GM12878 (cell line): ENCODE data around the gene ANK2. TPM values are rescaled to one million over a fixed set of nuclear protein-coding genes. Genes with fewer than 3 reads are reported as not detected.

Source experiments
- ATAC-seq: fragments of 200-7000 bp; cut with Tn5 transposase; 3 replicates; pipeline ENCODE4 v1.9.1; 2020; ENCODE audit warnings: mild to moderate bottlenecking, moderate library complexity
- BruUV-seq: library from RNA; stranded (reverse); fragments of 400-500 nt; replicated peaks from 2 replicates; lab custom pipeline; 2021; lab: Mats Ljungman, UMichigan
- CTCF ChIA-PET: fragments of 300-600 bp; sonication (Branson Sonifier 250); formaldehyde crosslinking; extraction: SDS; loops from one replicate; lab custom pipeline; 2021; ENCODE audit warnings: inconsistent platforms; lab: Yijun Ruan, JAX
- POLR2A ChIA-PET: fragments of 350-600 bp; formaldehyde crosslinking; extraction: SDS; loops from one replicate; lab custom pipeline; 2021; ENCODE audit warnings: inconsistent platforms; lab: Charles Lee
- RAD21 ChIA-PET: fragments of 300-600 bp; sonication (Branson Sonifier 250); formaldehyde crosslinking; loops from one replicate; lab custom pipeline; 2023; ENCODE audit warnings: antibody characterized with exemption; ENCODE audit not compliant: unreplicated experiment; lab: Charles Lee
- SMC1A ChIA-PET: fragments of 300-600 bp; sonication (Branson Sonifier 250); formaldehyde crosslinking; loops from one replicate; lab custom pipeline; 2023; ENCODE audit not compliant: unreplicated experiment, uncharacterized antibody; lab: Charles Lee
- DNase-seq: peaks from one replicate; pipeline ENCODE4 v3.0.0-alpha.2; 2011; ENCODE audit warnings: low read depth, low spot score
- FAIRE-seq: peaks from 3 replicates; lab custom pipeline; 2011; peaks lifted over from hg19 to GRCh38; lab: Jason Lieb, UNC
- H2AFZ ChIP-seq: 2 replicates; pipeline ENCODE4 v1.6.0; 2011; ENCODE audit warnings: low read depth, low read length, control low read depth; ENCODE audit not compliant: control insufficient read depth
- H3K27ac ChIP-seq: 2 replicates; pipeline ENCODE4 v1.5.1; 2011; ENCODE audit warnings: control low read depth; ENCODE audit not compliant: control insufficient read depth, insufficient read depth
- H3K27me3 ChIP-seq, 2 experiments: replicated peaks in 1 of 2; 2 replicates each; pipeline versions ENCODE4 v1.6.0 to v1.6.1; 2011; ENCODE audit warnings: low read length in 1 of 2; ENCODE audit not compliant: control insufficient read depth in 2 of 2, insufficient read depth in 2 of 2
- H3K36me3 ChIP-seq, 2 experiments: 2 replicates each; pipeline ENCODE4 v1.5.1; 2011; ENCODE audit warnings: low read length in 1 of 2; ENCODE audit not compliant: control insufficient read depth in 2 of 2, insufficient read depth in 2 of 2
- H3K4me1 ChIP-seq: 2 replicates; pipeline ENCODE4 v1.6.1; 2011; ENCODE audit warnings: mild to moderate bottlenecking, low read length, moderate library complexity, mixed read lengths; ENCODE audit not compliant: control insufficient read depth, insufficient read depth
- H3K4me2 ChIP-seq: 2 replicates; pipeline ENCODE4 v1.6.0; 2011; ENCODE audit warnings: control low read depth; ENCODE audit not compliant: control insufficient read depth, insufficient read depth
- H3K4me3 ChIP-seq: fragments of 200-600 bp; sonication (generic); 2 replicates; pipeline ENCODE4 v1.5.1; 2016
- H3K79me2 ChIP-seq: 2 replicates; pipeline ENCODE4 v1.6.0; 2011; ENCODE audit warnings: low read length; ENCODE audit not compliant: control insufficient read depth, insufficient read depth
- H3K9ac ChIP-seq: 2 replicates; pipeline ENCODE4 v1.8.0; 2011; ENCODE audit warnings: low read length, control low read depth, mixed read lengths; ENCODE audit not compliant: control insufficient read depth, insufficient read depth
- H3K9me3 ChIP-seq: replicated peaks from 3 replicates; pipeline ENCODE4 v1.5.1; 2011; ENCODE audit warnings: mild to moderate bottlenecking, low read length; ENCODE audit not compliant: control insufficient read depth, insufficient read depth
- H4K20me1 ChIP-seq: 2 replicates; pipeline ENCODE4 v1.6.0; 2011; ENCODE audit not compliant: control insufficient read depth, insufficient read depth
- PAX5 ChIP-seq: IDR thresholded peaks from 2 replicates; pipeline ENCODE4 v1.6.1; 2011; ENCODE audit warnings: low read depth, low read length, borderline replicate concordance
- WGBS: methylation state at CpG from one replicate; pipeline ENCODE4 v1.1.6; 2016; ENCODE audit warnings: low lambda C conversion rate; ENCODE audit not compliant: insufficient replicate concordance, insufficient coverage; ENCODE audit errors: missing lambda C conversion rate; 5-methylcytosine and 5-hydroxymethylcytosine counted together
- in situ Hi-C: fragments of 300-500 bp; cut with MboI; formaldehyde crosslinking; loops from 9 replicates; pipeline ENCODE4 v1.14.3; 2018; ENCODE audit warnings: mixed read lengths
- intact Hi-C: fragments of 100-400 bp; cut with micrococcal nuclease; formaldehyde crosslinking; loops from one replicate; pipeline ENCODE4 v1.14.2; 2022; ENCODE audit not compliant: unreplicated experiment
- polyA plus RNA-seq, 11 experiments: library from polyadenylated mRNA; depleted of rRNA in 4 of 11; unstranded in 6 of 11; stranded (reverse) in 5 of 11; fragments of >200 nt; fragmentation: Nextera tagmentation in 4 of 11; fragmentation: Illumina TruSeq in 1 of 11; extraction: Ambion mirVana in 4 of 11; extraction: Trizol in 1 of 11; gene quantifications; 1 replicate in 1 of 11; 2 replicates in 10 of 11; pipeline versions ENCODE4 v1.2.1 to v1.2.3, GENCODE V29; 2011 to 2016; ENCODE audit warnings: inconsistent platforms in 2 of 11, missing spikeins in 2 of 11, low read depth in 1 of 11
- total RNA-seq, 4 experiments: library from RNA; depleted of rRNA in 3 of 4; stranded (reverse); fragments of >200 nt in 3 of 4; fragmentation: Illumina TruSeq in 1 of 4; extraction: Trizol in 1 of 4; gene quantifications; 2 replicates each; pipeline versions ENCODE4 v1.2.1 to v1.2.3, GENCODE V29; 2013 to 2021
- TF ChIP-seq, protein P1 (sequence below): fragments of 450-650 bp; IDR thresholded peaks from 2 replicates; pipeline ENCODE4 v1.6.1; 2016; ENCODE audit warnings: mild to moderate bottlenecking
- TF ChIP-seq, protein P2 (sequence below): fragments of 450-650 bp; formaldehyde crosslinking; IDR thresholded peaks from 2 replicates; pipeline ENCODE4 v1.4.0; 2020; ENCODE audit warnings: mild to moderate bottlenecking, moderate library complexity

Gene ANK2
- total and polyA plus RNA-seq, 10 of the 15 experiments (the other 5 are each of a cell fraction or from before 2014, with no cell fraction given): 1.6 to 13.0 (median 4.1) TPM

DNA sequence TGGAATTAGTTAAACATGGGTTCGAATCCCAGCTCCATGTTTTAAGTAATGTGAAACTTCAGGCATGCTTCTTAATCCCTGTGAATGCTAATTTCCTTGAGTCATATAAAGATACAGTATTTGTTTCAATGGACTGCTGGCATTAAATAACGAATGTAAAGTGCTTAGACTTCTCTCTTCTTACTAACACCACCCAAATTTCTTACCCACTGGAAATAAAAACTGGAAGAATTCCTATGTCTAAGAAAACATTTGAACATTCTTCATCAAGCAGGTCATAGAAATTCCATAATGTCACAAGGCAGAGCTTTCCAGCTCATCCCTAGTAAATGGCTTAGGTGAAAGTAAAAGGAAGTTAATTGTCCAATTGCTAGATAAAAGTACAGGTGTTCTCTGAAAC, 172.5 kb downstream of the ANK2 start:
- Histone ChIP-seq H2AFZ (no peak overlapping the region), H3K36me3 (no peaks in the 10 kb centered on the region), H3K9me3 (no peaks in the 10 kb centered on the region), H3K9ac (no peak overlapping the region), H3K4me1 (no peaks in the 10 kb centered on the region), H3K27me3 (no peaks in the 10 kb centered on the region), H3K79me2 (no peaks in the 10 kb centered on the region), H4K20me1 (no peaks in the 10 kb centered on the region), H3K27ac (no peak overlapping the region), H3K4me2 (no peak overlapping the region), H3K4me3 (no peak overlapping the region)
- TF ChIP-seq, protein P1, sequence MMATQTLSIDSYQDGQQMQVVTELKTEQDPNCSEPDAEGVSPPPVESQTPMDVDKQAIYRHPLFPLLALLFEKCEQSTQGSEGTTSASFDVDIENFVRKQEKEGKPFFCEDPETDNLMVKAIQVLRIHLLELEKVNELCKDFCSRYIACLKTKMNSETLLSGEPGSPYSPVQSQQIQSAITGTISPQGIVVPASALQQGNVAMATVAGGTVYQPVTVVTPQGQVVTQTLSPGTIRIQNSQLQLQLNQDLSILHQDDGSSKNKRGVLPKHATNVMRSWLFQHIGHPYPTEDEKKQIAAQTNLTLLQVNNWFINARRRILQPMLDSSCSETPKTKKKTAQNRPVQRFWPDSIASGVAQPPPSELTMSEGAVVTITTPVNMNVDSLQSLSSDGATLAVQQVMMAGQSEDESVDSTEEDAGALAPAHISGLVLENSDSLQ: no peak
- no peak for TF ChIP-seq PAX5
- TF ChIP-seq, protein P2, sequence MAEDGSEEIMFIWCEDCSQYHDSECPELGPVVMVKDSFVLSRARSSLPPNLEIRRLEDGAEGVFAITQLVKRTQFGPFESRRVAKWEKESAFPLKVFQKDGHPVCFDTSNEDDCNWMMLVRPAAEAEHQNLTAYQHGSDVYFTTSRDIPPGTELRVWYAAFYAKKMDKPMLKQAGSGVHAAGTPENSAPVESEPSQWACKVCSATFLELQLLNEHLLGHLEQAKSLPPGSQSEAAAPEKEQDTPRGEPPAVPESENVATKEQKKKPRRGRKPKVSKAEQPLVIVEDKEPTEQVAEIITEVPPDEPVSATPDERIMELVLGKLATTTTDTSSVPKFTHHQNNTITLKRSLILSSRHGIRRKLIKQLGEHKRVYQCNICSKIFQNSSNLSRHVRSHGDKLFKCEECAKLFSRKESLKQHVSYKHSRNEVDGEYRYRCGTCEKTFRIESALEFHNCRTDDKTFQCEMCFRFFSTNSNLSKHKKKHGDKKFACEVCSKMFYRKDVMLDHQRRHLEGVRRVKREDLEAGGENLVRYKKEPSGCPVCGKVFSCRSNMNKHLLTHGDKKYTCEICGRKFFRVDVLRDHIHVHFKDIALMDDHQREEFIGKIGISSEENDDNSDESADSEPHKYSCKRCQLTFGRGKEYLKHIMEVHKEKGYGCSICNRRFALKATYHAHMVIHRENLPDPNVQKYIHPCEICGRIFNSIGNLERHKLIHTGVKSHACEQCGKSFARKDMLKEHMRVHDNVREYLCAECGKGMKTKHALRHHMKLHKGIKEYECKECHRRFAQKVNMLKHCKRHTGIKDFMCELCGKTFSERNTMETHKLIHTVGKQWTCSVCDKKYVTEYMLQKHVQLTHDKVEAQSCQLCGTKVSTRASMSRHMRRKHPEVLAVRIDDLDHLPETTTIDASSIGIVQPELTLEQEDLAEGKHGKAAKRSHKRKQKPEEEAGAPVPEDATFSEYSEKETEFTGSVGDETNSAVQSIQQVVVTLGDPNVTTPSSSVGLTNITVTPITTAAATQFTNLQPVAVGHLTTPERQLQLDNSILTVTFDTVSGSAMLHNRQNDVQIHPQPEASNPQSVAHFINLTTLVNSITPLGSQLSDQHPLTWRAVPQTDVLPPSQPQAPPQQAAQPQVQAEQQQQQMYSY (CRISPR knock-in tag): no peak
- intact Hi-C loops (no loop called here), in situ Hi-C loops (no loop called here)
- SMC1A ChIA-PET: interaction anchor here (0.6 kb wide), 1 partner anchor 541 kb away, joined by 3 read pairs; no protein-coding TSS in a partner anchor
- RAD21 ChIA-PET: no interaction called here
- POLR2A ChIA-PET: no interaction called here
- no TSS peak for BruUV-seq
- DNase-seq (no peak), FAIRE-seq (no peak), ATAC-seq (no peak)
- CTCF ChIA-PET: no interaction called here
- 7% methylated on average over 2 of the region's 2 CpGs for WGBS
